Inferior parietal cortex (tissue), 1 donor: ENCODE measurements around the gene FANCC.
"Not testable (repeated sequence)": the region's sequence is repeated elsewhere in the genome, so short reads cannot be mapped to it uniquely, and the experiment has no call there.

ENCODE experiments used
- DNase-seq: peaks from one replicate; pipeline ENCODE4 v3.0.0-alpha.2; 2016; ENCODE audit errors: extremely low spot score

FANCC gene

DNA sequence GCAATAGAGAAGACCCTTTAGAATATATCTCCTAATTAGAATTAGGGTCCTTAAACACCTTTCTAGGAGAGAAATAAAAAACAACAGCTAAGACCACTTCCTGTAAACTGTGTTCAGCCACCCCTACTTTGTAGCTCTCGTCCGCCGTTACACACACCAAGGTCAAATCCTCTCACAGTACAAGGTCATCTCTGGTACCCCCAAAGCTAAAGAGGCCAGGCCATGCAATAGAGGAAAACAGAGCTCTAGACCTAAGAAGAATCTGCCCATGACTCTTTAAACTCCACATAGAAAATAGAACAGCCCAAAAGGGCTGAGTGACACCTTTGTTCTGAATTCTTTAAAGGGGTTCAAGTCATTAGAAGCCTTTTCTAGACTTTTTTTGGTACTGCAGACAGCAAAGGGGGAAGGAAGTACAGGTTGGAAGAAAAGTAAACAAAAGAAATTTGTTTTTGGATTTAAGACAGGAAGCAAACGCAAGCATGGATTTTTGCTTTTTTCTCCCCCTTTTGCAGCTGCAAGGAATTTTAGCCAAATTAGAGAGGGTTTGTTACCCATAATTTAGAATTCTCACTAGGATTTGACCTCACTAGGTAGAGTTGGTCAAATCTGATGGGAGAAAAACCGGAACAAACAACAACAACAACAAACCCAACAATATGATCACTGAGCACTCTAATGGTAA lies 13.4 kb upstream of the FANCC start:
- DNase-seq: no peak

DNA sequence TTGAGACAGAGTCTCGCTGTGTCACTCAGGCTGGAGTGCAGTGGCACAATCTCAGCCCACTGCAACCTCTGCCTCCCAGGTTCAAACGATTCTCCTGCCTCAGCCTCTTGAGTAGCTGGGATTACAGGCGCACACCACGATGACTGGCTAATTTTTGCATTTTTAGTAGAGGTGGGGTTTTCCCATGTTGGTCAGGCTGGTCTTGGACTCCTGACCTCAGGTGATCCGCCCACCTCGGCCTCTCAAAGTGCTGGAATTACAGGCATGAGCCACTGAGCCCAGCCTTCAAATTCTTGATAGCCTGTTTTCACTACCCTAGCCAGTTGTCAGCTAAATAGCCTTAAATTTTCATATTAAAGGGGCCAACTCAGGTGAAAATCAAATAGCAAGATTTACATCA lies 11.6 kb upstream of the FANCC start:
- not testable (repeated sequence) for DNase-seq

DNA sequence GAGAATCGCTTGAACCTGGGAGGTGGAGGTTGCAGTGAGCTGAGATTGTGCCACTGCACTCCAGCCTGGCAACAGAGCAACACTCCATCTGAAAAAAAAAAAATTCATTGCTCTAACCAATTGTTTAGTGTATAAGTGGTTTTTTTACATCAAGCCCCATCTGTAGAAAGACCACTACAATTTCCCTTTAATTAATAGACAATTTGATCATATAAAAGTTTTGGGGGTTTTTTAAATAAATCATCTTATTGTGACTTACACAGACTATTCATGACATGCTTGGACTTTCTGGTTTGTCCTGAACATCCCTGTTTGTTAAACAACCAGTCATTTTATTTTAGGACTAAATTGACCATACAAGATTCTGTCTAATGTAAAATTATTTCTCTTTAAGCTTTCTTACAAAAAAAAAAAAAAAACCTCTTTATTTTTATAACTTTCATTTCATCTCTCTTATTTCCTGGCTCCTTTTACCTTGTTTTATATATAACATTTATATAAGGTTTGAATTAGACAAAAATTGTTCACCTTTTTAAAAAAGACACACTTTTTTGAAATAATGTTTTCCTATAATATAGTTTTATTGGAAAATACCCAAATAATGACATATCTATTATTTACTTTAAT lies 9.8 kb upstream of the FANCC start:
- DNase-seq: no peak

DNA sequence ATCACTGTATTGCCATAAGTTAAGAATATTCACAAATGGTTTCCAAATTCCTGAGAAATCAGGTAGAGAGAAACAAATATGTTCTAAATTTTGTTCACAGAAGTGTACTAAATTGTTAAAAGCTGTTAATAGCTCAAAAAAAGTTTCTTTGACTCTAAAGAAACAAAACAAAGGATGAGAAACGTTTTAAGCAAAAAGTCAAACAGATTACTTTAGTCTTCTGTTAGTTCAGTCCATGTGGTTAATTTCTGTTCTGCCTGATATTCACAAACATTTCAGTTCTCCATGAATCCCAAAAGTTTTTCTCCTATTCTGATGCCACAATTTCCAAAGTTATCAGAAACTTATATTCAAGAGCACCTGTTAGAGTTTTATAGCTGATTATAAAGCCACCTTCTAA lies 7.7 kb upstream of the FANCC start:
- DNase-seq: no peak

DNA sequence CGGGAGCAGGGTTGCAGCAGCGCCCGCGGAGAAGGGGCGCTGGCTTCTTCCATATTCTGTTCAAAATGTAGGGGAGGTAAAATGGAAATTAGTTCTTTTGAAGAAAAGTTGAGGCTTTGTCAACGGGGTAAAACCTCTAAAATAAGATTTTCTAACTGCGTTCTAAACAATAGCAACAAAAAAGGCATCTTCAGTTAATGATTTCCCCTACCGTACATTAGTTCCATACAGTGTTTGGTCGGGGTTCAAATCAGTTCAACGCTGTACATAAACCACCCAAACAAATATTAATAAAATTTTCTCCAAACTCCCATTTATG lies 343 bp upstream of the FANCC start:
- DNase-seq: no peak

DNA sequence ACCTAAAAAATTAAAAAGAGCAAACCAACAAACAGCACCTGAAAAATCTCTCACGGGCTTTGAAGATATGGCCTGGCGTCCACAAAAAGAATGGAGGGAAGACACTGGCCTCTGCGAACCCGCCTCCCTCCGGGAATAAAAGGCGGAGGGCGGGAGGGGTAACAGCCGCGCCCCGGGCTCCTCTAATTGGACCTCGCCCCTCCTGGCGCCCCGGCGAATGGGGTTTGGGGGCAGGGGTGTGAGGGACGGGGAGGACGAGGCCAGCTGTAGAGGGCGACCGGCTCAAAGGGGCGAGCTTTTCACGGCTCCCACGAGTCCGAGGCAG lies 753 bp downstream of the FANCC start:
- DNase-seq: peak; percentile 22

DNA sequence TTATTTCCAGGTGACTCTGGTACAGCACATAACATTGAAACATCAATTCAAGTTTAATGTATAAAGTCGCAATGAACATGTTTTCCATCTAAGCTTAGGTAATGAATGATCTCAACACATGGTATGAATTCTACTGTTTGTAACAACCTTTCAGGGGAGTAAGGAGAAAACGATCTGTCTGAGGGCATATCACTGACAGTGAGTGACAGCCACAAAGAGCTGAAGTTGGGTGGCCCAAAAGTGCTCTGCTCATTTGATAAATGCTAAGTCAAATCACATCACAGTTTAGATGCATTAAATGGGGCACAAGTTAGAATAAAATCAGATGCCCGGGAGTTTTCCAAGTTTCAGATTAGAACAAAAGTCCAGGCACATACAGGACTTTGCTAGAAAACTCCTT lies 1.2 kb downstream of the FANCC start:
- DNase-seq: no peak

DNA sequence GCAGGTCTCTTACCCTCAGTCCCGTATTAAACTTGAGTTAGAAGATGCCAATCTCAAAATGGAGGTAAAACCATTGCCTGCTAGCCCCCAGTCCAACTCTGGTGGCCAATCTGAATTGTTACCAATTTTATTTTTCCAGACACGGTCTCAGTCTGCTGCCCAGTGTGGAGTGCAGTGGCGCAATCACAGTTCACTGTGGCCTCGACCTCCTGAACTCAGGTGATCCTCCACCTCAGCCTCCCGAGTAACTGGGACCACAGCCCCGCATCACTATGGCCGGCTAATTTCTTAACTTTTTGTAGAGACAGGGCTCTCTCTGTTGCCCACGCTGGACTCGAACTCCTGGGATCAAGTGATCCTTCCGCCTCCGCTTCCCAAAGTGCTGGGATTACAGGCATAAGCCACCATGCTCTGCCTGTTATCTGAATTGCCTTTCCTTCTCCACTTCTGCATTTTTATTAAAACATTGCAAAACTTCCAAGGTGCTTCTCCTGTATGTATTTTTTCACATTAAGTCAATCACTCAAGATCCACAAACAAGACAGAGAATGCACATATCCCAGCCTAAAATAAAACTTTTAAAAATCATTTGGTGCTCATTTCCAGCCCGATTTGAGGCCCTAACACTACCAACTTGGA lies 2.3 kb downstream of the FANCC start:
- no peak for DNase-seq

DNA sequence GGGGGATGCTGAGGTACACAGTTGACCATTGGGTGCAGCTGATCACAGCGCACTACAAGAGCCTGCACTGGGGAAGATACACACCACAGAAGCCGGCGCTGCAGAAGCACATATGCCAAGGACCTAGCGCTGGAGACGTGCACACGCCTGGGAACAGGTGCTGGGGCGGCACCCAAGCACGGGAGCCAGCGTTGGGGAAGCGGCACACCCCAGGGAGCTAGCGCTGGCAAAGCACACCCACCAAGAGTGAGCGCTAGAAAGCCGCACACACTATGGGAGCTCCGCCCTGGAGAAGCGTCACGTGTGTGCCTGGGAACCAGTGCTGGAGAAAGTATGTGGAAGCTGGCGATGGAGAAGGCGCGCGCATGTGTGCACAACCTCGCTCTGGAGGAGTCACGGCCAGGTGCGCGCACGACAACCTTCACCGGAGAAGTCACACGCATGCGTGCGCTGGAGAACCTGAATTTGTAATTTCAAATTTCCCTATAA lies 4.5 kb downstream of the FANCC start:
- peak; percentile 45 for DNase-seq

DNA sequence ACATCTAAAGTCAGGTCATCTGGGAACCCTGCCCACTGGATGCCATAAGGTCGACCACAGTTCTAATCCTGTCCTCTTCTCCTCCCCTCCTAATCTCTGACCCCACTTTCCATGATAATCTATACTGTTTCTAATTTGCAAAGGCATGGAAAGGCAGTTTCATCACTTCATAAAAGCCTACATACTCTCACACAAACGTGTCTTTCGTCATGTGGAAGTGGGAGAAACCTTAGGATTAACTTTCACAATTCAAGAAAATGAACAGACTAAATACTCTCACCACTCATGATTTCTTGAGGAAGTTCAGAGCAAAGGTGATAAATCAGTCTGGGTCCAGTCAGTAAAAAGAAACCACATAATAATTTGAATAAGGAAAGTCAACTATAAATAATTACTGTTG lies 5.5 kb downstream of the FANCC start:
- no peak for DNase-seq

DNA sequence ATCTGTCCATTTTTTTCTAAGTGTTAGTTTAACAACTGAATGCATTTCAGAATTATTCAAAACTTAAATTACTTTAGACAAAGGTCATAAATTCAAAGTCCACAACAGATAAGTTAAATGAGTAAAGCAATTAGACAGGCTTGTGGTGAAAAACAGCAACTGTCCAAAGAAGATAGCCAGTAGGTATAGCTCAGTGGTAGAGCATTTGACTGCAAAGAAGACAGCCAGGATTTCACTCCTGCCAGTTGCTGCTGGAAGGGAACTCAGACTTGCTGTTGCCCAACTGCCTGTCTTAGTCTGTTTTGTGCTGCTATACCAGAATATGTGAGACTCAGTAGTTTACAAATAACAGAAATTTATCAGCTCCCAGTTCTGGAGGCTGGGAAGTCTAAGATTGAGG lies 10.0 kb downstream of the FANCC start:
- no peak for DNase-seq

DNA sequence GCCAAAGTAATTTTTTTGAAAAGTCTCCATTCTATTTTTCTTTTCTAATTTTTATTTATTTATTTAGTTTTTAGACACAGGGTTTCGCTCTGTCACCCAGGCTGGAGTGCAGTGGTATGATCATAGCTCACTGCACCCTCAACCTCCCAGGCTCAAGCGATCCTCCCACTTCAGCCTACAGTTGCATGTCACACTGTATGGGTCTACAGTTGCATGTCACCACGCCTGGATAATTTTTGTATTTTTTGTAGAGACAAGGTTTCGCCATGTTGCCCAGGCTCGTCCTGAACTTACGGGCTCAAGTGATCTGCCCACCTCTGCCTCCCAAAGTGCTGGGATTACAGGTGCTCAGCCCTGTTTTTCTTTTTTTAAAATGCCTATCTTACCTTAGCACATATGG lies 10.7 kb downstream of the FANCC start:
- no peak for DNase-seq

DNA sequence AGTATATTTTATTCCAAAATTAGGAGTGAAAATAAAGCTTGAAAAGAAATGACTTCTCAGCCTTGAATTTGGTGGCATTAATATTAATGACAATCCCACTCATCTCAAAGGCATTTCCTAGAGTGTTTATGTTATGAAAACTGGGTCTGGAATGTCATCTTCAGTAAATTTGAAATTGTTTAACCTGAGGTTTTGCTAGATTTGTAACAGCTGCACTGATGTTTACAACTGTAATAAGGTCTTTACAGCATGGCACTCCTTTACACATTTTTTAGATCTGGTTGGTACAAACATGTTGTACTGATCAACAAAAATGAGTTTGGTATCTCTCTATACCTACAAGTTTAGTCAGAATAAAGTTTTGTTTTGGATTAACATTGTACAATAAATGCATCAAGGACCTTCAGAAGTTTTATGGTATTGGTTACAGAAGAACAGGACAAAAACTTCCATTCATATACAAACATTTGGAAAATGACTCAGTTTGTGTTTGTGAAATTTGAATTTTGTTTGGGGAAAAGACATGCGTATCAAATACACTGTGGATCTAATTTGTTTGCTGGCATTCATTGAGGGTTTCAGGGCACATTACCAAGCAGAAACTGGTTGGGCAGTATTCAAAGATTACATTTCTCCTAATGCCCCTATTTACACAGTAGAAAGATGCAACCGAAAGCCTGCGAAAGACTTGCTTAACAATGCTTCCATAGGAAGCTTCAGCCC lies 11.6 kb downstream of the FANCC start:
- no peak for DNase-seq

DNA sequence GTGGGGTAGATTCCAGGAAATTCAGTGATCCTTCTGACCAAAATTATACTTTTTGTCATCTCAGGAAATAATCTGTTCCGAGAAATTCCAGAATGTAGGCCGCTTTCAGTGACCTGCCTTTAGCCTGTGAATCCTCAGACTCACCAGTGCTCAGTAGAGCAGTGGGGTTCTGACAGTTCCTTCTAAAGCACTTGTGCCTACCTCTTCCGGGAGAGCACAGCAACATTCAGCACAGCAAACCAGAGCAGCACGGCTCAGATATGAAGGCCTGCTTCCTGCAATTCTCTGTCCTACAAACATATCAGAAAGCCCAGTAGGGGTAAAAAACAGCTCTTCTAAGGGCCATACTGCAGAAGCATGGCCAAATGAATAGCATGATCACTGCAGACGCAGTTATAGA lies 15.0 kb downstream of the FANCC start:
- DNase-seq: no peak

DNA sequence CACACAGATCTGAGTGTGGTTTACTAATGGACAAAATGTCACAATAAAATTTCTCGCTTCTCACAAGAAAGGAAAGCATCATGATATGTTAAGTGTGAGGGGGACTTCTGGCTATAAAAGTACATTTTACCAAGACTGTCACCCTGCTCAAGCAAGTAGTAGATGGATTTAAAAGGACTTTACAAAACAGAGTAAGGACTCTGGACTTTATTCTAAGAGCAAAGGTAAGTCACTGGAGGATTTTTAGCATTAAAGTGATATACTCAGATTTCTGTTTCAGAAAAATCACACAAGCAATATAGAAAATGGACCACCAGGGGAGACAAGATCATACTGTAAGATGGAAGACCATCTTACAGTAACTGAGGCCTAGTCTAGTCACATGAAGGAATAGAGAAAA lies 19.7 kb downstream of the FANCC start:
- DNase-seq: no peak

DNA sequence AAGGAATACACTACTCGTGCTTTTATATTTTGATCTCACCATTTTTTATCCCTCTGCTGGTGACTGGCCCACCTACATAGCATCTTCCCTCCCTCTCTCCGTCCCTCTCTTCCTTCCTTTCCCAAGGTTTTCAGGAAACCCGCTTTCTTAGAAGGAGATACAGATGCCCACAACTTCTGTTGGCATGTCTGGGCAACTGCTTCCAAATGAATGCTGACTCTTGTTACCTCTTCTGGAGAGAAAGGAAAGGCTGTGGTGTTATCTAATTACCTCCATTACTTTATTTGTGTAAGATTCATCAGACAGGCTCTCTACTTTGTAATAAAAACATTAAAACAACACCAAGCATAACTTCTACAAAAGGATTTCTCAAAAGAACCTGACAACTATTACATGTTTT lies 20.2 kb downstream of the FANCC start:
- DNase-seq: no peak

DNA sequence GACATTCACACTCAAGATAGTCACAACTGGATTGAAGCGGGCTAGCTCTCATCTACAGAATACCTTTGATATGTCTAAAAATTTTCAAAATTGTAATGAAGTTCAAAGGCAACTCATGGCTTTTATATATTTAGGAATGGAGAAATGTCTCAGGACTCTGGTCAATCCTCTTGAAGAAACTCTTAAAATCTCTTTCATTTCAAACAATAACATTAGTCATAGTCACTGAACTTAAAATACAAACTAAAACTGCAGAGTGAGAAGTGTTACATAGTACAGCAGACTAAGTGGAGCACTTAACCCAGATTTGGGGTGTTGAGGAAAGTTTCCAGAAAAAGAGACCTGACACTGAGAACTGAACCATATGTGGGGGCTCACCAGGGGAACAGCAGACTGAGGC lies 20.7 kb downstream of the FANCC start:
- DNase-seq: no peak

DNA sequence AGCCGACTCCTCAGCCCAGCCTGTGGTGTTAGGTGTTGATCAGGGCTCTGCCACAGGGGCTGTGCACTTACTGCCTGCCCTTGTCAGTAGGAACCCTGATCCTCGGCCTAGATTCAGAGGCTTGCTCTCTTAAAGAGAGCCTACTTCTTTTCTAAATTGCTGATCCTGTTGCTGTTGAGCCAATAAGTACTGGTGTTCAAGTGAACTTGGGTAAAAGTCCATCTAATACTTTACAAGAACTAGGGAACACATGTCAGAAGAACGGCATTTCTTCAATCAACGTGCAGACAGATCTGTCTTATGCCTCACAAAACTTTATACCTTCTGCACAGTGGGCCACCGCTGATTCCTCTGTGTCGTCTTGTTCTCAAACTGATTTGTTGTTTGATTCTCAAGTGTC lies 24.2 kb downstream of the FANCC start:
- DNase-seq: not testable (repeated sequence)

DNA sequence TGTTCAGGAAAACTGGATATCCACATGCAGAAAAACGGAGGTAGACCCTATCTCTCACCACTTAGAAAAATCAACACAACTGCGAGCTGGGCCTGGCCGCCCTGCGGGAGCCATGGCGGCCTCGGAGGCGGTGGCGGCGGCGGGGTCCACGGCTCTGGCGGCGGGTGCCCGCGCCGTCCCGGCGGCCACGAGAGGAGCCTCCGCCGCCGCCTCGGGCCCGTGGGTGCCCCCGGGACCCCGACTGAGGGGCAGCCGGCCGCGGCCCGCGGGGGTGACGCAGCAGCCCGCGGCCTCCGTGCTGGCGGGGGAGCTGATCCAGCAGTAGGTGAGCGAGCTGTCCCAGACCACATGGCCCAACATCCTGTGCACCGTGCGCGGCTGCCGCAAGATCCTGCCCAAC lies 25.3 kb downstream of the FANCC start:
- DNase-seq: no peak

DNA sequence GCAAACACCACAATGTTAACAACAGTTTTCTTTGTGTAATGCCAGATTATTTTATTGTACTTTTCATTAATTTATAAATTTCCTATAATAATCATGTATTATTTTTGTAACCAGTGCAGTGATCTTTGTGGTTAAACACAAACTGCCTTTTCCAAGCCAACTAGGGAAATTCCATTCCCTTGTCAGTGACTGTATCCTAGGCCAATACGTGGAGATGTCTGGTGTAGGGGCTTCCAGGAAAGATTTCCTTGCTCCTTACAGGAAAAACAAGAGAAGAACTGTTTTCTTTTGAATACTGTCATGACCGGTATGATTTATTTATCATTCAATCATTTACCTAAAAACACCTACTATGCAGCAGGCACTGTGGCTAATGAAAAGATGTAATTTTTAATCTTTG lies 31.4 kb downstream of the FANCC start:
- no peak for DNase-seq

DNA sequence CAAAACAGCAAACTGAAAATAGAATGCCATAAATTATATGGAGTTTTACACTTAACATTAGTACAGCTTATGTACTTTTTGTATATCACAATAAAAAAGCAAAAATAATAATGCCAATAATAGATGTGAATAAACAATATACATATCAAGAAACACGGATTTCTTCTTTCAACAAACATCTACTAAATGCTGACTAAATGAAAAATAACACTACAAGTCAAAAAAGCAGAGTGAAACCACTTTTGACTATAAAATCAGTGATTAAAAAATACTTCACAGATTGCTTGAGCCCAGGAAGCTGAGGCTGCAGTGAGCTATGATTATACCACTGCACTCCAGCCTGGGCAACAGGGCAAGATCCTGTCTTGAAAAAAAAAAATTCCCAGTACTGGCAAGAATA lies 32.2 kb downstream of the FANCC start:
- no peak for DNase-seq

DNA sequence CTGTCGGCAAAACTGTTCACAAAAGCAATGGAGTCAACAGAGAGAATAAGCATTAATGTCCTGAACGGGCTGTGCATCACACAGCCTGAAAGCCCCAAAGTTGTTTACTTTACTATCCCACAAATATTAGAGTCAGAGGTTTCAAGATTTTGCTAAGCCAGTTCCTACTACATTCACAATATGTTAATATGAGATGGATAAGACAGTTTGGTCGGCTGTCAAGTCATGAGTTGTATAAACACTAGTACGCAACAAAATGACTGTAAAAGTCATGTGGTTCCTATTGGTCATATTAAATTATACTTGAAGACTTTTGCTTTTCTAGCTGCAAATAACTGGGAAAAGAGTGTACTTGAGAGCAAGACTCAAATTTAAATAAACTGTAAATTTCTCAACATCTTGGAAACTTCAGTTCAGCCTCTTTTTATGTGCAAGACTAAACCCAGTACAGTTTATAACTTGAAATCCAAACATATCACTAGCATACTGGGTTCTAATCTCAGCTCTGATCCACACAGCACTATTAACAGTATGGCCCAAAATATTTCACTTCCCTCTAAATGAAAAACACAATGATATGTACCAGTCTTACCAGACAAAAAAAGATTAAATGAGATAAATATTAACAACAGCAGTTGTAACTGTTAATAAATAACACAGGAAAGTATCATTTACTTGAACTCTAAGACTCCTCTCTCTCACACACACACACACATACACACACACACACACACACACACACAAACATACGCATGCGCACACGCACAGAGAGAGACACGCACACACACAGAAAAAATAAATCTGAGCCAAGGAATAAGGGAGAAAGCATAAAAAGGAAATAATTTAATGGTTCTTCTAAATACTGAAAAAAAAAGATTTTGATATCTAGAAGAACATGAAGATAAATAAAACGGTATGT lies 33.1 kb downstream of the FANCC start:
- DNase-seq: no peak
